Measurements from ENCODE around the gene PFKFB1.

PFKFB1 gene

DNA sequence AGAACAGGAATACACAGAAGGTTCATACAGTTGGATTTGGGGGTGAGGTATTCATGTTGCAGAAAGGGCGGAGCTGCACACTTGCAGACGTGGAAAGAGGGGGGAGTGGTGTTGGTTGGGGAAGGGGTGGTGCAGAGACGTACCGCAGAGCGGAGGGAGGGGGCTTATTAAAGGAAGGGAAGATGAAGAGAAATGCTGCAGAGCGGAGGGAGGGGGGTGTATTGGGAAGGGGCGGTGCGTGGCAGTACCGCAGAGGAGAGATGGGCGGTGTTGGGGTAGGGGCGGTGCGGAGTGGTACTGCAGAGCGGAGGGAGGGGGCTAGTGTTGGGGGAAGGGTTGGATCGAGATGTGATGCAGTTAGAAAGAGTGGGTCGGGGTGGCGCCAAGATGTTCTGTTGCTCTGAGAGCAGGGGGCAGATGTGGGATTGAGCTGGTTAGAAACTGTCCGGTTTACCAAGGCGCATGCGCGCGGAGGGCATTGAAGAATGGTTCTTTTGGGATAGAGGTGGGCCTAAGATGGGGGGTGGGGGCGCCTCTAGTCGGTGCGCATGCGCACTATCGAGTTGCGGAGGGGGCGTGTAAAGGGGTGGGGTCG is 72.5 kb downstream of the PFKFB1 start:
- Histone ChIP-seq H3K4me3 (ENCODE audit: low read length) (no peak overlapping the region), H3K79me2 (ENCODE audit: control insufficient read depth, low read length) (no peaks in the 10 kb centered on the region), H3K9me3 (ENCODE audit: control insufficient read depth, insufficient read depth, low read length) (no peaks in the 10 kb centered on the region), H3K9me2 (replicated peaks; ENCODE audit: control insufficient read depth, low read length) (no peaks in the 10 kb centered on the region), H3K4me1 (ENCODE audit: control insufficient read depth, low read length) (no peaks in the 10 kb centered on the region), H3F3A (ENCODE audit: control insufficient read depth, insufficient read depth) (no peaks in the 10 kb centered on the region), H4K20me1 (ENCODE audit: control insufficient read depth, insufficient read depth, low read depth, low read length) (no peaks in the 10 kb centered on the region), H3K27me3 (ENCODE audit: control insufficient read depth, low read length) (no peaks in the 10 kb centered on the region), H3K4me2 (ENCODE audit: low read length) (no peak overlapping the region), H3K27ac (ENCODE audit: low read depth, low read length) (no peak overlapping the region), H3K36me3 (ENCODE audit: control insufficient read depth, low read length) (no peaks in the 10 kb centered on the region)
- TF ChIP-seq, protein P1, sequence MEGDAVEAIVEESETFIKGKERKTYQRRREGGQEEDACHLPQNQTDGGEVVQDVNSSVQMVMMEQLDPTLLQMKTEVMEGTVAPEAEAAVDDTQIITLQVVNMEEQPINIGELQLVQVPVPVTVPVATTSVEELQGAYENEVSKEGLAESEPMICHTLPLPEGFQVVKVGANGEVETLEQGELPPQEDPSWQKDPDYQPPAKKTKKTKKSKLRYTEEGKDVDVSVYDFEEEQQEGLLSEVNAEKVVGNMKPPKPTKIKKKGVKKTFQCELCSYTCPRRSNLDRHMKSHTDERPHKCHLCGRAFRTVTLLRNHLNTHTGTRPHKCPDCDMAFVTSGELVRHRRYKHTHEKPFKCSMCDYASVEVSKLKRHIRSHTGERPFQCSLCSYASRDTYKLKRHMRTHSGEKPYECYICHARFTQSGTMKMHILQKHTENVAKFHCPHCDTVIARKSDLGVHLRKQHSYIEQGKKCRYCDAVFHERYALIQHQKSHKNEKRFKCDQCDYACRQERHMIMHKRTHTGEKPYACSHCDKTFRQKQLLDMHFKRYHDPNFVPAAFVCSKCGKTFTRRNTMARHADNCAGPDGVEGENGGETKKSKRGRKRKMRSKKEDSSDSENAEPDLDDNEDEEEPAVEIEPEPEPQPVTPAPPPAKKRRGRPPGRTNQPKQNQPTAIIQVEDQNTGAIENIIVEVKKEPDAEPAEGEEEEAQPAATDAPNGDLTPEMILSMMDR (IDR thresholded peaks at IDR 0.05; ENCODE audit: low read depth, low read length, poor library complexity, severe bottlenecking): no peak
- TF ChIP-seq EZH2phosphoT487 (IDR thresholded peaks at IDR 0.05; ENCODE audit: borderline replicate concordance, low read length): no peak

DNA sequence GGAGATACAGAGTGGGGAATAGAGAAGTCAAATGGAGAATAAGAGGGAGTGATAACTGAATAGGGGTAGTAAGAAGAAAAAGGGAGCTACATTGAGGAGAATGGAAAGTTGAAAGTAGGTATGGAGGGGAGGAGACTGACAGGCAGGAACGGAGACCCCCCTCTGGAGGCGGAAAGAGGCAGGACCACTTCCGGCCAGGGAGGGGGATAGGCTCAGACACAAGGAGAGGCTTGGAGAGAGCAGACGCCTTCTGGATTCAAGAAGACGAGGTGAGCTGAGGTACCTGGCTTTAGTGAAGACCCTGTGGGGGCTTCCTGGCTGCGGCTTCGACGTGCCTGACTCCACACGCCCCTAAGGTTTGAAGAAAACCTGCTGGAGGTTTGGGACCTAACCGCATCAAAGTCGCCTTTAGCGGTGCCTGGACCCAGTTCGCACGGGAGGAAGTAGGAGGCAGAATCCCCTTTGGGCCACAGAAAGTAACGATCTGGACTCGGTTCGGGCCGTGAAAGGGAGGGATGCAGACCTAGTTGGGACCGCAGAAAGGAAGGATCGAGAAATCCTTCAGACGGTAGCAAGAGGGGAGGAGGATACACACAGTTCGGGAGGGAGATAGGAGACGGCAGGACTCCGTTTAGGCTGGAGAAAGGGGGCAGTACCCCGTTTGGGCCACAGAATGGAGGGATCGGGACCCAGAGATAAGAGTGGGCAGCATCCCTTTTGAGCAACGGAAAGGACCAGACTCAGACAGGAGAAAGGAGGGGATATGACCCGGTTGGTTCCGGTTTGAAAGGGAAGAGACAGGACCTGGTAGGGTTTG is 73.2 kb downstream of the PFKFB1 start, which contains the start of gene TRO:
TRO (plus strand) TSS at position 215 of the 817 bp plus-strand sequence. CDS start 1,423 bp downstream, outside the sequence.
- Histone ChIP-seq H4K20me1 (ENCODE audit: control insufficient read depth, insufficient read depth, low read depth, low read length) (no peaks in the 10 kb centered on the region), H3K36me3 (ENCODE audit: control insufficient read depth, low read length) (no peaks in the 10 kb centered on the region), H3K79me2 (ENCODE audit: control insufficient read depth, low read length) (no peaks in the 10 kb centered on the region), H3K4me2 (ENCODE audit: low read length) (no peak within 1 kb of the TSS), H3K9me3 (ENCODE audit: control insufficient read depth, insufficient read depth, low read length) (no peaks in the 10 kb centered on the region), H3K4me1 (ENCODE audit: control insufficient read depth, low read length) (no peaks in the 10 kb centered on the region), H3F3A (ENCODE audit: control insufficient read depth, insufficient read depth) (no peaks in the 10 kb centered on the region), H3K9me2 (replicated peaks; ENCODE audit: control insufficient read depth, low read length) (no peaks in the 10 kb centered on the region), H3K27me3 (ENCODE audit: control insufficient read depth, low read length) (no peaks in the 10 kb centered on the region), H3K4me3 (ENCODE audit: low read length) (no peak within 1 kb of the TSS), H3K27ac (ENCODE audit: low read depth, low read length) (no peak within 1 kb of the TSS)
- no peak for TF ChIP-seq EZH2phosphoT487 (IDR thresholded peaks at IDR 0.05; ENCODE audit: borderline replicate concordance, low read length)

DNA sequence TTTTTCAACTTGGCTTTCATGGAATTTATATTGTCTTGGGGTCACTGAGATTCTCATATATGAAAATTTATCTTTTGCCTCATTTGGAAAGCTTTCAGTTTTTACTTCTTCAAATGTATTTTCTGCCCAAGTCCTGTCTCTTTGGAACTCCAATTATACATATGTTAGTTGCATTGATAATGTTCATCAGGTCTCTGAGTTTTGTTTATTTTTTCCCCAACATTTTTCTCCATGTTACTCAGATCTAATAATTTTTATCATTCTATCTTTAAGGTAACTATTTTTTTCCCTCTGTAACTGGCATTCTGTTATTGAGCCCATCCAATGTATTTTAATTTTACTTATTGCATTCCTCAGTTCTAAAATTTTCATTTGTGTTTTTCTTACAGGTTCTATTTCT is 84.0 kb downstream of the PFKFB1 start:
- Histone ChIP-seq H3K79me2 (ENCODE audit: control insufficient read depth, low read length) (no peaks in the 10 kb centered on the region), H3K9me3 (ENCODE audit: control insufficient read depth, insufficient read depth, low read length) (no peaks in the 10 kb centered on the region), H3K4me2 (ENCODE audit: low read length) (no peak overlapping the region), H3K36me3 (ENCODE audit: control insufficient read depth, low read length) (no peaks in the 10 kb centered on the region), H3K27ac (ENCODE audit: low read depth, low read length) (no peak overlapping the region), H4K20me1 (ENCODE audit: control insufficient read depth, insufficient read depth, low read depth, low read length) (no peaks in the 10 kb centered on the region), H3K4me3 (ENCODE audit: low read length) (no peak overlapping the region), H3F3A (ENCODE audit: control insufficient read depth, insufficient read depth) (no peaks in the 10 kb centered on the region), H3K4me1 (ENCODE audit: control insufficient read depth, low read length) (no peaks in the 10 kb centered on the region), H3K9me2 (replicated peaks; ENCODE audit: control insufficient read depth, low read length) (no peaks in the 10 kb centered on the region), H3K27me3 (ENCODE audit: control insufficient read depth, low read length) (no peaks in the 10 kb centered on the region)
- TF ChIP-seq, protein P1 (IDR thresholded peaks at IDR 0.05; ENCODE audit: low read depth, low read length, poor library complexity, severe bottlenecking): no peak
- no peak for TF ChIP-seq EZH2phosphoT487 (IDR thresholded peaks at IDR 0.05; ENCODE audit: borderline replicate concordance, low read length)

DNA sequence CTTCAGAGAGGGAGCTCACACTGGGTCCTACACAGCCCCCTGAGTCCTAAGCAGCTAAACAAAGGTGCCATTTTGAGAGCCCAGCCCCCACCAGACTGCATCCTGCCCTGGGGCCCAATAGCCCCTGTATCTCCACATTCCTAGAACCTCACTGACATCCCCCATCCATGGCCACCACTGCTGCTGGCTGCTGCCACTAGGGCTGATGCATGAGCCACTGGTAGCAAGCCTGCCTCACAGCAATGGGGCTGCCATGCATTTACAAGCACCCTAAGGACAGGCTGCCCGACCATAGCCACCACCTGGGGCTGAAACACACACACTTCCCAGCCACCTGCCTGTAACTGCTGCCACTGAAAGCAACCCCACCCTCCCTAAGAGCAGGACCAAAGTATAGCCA is 99.8 kb downstream of the PFKFB1 start:
- no peaks in the 10 kb centered on the region for H3K4me1 ChIP-seq (ENCODE audit: control insufficient read depth, low read length)
- no peaks in the 10 kb centered on the region for H4K20me1 ChIP-seq (ENCODE audit: control insufficient read depth, insufficient read depth, low read depth, low read length)
- no peaks in the 10 kb centered on the region for H3K79me2 ChIP-seq (ENCODE audit: control insufficient read depth, low read length)
- H3K4me2 ChIP-seq (ENCODE audit: low read length): no peak overlapping the region
- no peaks in the 10 kb centered on the region for H3K27me3 ChIP-seq (ENCODE audit: control insufficient read depth, low read length)
- no peaks in the 10 kb centered on the region for H3K36me3 ChIP-seq (ENCODE audit: control insufficient read depth, low read length)
- no peak for TF ChIP-seq EZH2phosphoT487 (IDR thresholded peaks at IDR 0.05; ENCODE audit: borderline replicate concordance, low read length)
- TF ChIP-seq, protein P1 (IDR thresholded peaks at IDR 0.05; ENCODE audit: low read depth, low read length, poor library complexity, severe bottlenecking): no peak
- H3K4me3 ChIP-seq (ENCODE audit: low read length): no peak overlapping the region
- H3F3A ChIP-seq (ENCODE audit: control insufficient read depth, insufficient read depth): no peaks in the 10 kb centered on the region
- H3K27ac ChIP-seq (ENCODE audit: low read depth, low read length): no peak overlapping the region
- no peaks in the 10 kb centered on the region for H3K9me2 ChIP-seq (replicated peaks; ENCODE audit: control insufficient read depth, low read length)
- no peaks in the 10 kb centered on the region for H3K9me3 ChIP-seq (ENCODE audit: control insufficient read depth, insufficient read depth, low read length)
